DMS79 (cell line): ENCODE results near the gene PMVK.

Source experiments
- DNase-seq: peaks from one replicate; lab custom pipeline; 2025; lab: John Stamatoyannopoulos, UW

The PMVK gene

DNA sequence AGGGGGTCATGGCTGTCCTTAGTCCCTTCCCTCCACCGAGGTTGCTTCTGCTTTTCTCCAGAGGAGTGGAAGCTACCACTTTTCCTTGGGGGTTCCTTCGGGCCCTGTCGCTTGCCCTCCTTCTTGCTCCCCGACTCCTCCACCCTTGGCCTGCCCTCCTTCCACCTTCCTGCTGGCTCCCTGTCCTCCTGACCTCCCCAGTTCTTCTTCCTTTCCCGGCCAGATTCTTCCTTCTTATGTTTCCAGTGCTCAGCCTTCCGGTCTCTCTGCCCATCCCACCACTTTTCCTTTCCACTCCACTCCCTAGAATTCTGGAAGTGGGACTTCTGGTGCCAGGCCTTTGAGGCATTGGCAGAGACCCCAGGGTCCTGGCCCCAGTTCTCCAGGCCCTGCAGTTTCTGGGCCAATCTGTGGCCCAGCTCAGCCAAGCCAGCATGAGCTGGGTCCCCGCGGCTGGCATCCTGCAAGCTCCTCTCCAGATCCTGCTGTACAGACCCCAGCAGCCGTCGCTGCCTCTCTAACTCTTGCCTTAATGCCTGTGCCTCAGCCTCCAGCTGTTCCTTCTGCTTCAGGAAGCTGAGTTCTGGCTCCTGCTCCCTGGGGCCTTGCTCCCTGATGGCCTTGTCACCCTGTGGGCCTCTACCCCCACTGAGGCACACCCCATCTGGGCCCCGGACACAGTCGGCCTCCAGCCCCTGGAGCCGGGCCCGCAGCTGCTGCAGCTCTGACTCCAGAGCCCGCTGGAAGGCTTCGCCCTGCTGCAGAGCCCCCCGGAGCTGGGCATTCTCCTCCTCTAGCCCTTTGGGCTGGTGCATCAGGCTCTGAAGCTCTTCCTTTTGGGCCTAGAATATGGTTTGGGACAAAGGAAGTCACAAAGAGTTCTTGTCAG lies 9.7 kb upstream of the PMVK start:
- no peak for DNase-seq

DNA sequence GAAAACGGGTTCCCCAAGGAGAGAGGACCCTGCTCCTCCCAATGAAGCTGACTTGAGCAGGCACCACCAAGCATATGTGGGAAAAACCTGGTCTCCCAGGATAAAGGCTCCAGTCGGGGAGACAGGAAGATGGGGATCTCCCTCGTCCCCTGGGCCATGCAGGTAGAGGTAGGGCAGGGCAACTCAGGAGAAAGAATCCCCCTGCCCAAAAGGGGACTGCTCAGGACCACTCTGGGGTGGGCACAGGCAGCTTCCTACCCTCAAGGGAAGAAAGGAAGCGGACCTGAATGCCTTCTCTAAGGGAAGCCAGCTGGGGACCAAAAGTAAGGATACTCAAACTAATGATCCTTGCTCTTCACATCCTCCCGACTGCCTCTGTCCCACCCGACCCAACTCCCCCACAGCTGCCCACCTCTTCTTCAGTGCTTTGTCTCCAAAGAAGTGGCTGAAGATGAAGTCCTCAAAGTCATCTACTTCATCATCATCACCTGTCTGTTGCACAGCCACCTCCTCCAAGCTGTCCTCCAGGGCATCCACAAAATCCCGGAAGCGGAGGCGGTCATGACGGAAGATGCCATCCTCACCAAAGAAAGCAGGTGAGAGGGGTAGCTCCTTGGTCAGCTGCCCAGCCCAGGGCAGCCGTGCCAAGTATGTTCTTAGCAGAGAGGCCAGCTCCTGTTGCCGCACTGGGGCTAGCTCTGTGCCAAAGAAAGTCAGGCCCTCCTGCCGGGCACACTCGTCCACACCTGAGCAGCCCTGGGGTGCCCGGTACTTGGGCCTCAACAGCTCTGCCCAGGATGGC lies 8.8 kb upstream of the PMVK start:
- DNase-seq, result no peak

DNA sequence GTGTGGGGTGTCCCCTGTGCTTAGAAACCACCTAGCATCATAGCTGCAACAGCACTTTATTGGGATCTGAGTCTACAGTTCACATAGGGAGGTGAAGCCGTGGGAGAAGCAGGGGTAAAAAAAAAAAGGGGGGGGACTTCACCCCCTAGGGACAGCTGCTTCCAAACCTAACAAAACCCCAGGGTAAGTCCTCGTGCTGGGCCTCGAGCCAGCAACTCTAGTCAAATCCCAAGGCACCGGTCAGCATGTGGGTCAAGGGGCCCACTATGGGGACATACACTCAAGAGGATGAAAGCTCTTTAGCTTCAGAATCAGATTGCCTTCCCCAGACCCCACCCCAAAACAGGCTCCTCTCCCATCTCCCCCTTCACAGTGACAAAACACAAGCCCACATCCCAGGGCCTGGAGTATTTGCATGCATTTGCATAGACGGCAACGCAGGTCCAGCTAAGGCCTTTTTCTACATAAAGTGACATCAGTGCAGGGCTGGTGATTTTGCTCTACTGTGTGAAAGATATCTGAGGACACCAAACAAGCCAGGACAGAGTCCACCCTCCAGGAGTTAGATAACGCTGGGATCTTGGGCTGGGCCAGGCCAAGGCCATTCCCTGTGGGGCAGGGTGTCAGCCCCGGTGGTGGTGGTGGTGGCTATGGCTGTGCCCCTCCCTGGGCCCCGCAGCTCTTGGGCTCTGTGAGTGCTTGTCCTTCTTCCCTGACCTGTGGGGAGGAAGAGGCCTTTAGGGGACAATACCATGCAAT lies 8.1 kb upstream of the PMVK start:
- no peak for DNase-seq

DNA sequence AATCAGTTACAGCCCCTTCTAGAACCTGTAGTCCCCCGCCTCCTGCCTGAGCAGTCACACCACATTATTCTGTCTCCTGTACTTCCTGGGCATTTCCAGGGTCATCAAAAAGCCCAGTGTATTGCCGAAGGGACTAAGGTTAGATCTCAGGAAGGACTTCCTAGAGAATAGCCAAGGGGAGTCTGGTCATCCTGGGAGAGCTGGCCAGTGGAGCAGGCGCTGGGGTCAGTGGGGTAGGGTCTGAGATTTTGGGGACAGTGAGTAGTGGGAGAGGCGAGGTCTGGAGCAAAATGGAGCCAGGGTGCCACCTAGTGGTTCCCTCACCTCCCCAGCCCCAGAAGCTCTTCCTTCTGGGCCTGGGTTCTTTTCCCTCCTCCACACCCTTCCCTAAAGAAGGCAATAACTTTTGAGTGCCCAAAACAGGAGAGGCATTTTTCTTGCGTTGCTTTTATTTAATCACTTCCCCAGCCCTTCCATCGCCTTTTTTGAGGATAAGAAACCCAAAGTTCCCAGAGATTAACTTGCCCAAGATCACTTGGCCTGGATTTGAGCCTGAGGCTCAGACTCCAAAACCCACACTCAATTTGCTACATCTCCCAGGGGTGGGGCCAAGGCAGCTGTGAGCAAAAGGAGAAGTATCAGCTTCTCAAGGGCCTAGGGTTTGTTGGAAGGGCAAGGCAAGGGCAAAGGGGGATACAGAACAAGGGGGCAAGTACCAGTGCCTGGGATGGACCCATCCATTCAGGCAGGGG lies 7.3 kb upstream of the PMVK start:
- no peak for DNase-seq

DNA sequence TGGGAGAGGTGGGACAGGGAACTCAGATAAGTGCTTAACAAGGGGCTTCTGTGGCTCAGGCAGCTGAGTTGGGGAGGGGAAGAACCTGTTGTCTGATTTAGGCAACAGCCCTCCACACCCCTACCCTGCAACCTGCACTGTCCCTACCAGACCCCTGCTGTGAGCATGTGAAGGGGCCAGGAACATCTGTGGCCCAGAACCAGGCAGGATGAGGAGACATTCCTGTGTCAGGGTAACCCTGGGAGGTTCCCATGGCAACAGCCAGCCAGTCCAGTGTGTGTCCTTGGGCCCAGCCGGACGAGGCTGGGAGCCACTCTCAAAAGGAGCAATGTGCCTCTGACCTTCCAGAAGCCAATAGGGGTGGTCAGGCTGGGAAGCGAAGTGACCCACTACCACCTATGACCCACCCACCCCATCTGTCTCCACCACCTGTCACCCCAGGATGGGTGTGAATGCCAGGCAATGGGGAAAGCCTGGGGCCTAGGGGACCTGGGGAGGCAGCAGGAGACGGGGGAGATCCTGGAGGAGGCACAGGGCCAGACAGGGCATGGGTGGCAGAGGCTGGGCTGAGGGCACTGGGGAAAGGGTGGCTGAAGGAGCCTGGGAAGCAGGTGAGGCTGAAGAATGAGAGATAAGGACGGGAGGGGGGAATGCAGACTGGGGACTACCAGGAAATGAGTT lies 5.0 kb upstream of the PMVK start:
- no peak for DNase-seq

DNA sequence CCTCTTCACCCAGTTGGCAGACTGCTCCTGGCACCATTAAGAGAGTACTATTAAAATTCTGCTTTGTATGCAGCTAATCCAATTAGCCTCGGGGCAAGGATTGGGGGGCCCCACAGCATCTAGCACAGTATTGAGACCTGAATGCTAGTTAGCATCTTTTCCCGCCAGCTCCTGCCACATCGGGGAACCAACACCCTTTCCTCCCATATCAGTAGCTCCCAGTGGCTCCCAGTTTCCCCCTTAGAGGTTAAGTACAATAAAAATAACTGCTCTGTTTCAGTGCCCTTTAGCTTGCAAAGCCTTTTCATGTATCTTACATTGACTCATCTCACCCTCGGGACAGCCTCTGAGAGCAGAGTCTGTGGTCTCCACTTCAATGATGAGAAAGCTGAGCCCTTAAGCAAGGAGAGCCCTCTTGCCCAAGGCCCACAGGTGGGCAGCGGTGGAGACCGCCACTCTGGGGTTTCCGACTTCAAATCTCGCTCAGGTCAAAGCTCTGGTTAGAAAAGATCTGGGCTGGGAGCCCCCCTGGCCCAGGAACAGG lies 4.2 kb upstream of the PMVK start:
- DNase-seq, result no peak

DNA sequence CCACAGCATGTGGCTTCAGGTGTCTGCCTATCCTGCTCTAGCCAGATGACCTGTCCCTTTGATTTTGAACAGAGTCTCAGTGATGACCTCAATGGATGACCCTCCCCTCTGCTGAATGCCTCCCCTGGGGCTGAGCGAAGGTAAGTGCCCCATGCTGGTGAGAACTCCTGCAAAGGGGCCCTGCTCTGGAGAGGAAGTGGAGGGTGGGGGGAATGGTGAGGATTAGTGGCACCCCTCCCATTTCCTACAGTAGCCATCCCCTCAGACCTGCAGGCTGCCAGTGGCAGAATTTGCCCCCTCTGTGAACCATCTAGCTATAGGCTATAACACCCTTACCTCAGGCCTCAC lies 3.7 kb upstream of the PMVK start:
- no peak for DNase-seq

DNA sequence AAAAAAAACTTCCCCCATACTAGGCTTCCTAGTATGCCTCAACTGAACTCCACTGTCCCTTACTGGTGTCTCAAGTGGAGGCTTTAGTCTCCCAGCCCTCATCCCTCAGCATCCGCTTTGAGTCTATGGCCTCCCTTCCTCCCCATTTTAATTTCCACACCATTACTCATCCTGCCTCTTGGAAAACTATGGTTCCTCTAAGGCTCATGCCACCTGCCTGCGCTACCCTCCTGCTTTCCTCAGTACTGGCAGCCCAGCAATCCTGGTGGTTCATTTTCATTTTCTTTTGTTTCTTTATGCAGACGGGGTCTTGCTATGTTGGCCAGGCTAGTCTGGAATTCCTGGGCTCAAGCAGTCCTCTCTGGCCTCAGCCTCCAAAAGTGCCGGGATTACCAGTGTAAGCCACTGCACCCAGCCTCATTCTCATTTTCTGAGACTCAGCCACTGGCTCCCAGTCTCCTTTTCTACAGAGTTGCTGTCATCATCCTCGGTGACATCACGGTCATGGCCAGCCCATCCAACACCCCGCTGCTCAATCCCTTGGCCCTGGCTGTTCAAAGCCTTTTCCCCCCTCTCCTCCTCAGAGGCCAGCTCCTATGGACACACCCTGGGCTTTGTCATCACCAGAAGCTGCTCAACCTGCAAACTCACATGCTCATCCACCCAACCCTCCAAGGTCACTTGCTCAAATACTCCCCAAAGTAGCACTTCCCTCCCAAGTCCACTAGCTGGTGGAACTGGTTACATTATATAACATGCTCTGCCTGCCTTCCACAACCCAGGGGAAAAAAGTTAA lies 2.3 kb upstream of the PMVK start:
- no peak for DNase-seq

DNA sequence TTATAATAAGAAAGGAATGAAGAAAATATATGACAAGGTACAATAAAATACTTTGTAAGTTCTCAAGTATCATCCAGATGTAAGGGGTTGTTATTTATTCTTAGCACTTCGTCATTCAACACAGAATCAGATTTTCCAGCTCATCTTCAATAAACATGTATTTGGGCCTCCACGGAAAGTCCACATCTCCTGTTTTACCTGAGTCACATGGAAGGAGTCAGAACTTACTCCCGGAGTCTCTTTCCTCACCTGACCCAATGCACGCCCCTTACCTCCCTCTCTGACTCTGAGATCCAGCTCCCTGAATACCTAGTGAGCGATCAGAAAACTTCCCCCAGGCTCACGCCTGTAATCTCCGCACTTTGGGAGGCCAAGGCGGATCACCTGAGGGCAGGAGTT lies 1.5 kb upstream of the PMVK start:
- DNase-seq, result no peak

DNA sequence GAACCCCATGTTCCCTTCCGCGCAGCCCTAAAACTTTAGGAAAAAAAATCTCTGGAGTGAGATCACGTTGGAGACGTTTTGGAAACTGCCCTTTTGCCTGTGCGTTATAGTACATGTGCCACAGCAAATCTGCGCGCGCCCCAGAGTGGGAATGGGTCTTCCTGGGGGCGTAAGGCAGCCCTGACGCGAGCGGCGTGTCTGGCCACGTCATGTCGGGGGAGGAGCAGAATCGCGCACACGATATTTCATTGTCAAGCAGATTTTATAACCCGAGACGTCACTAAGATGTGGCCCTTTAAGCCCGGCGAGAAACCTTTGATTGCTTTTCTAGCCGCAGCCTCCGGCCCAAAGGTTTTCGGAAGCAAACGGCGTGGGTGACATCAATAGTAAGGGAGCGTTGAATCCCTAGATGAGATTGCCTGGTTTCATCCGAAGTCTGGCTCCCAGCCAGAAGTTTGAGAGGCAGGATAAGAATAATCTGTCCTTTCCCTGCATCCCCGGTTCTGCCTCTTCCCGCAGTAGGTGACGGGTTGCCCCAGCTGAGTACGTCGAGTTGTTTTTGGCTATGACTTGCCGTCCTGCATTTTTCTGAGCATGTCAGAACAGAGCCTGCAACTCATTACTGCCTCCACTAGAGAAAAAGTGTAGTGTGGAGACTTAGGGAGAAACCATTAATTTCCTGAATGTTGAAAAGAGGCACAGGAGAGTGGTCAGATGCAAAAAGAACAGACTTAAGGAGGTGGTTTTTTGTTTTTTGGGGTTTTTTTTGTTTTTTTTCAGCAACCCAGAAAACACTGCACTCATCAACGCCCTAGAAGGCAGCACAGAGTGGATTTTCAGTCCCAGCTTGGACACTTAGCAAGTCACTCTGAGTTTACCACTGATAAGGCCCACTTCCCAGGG lies 817 bp upstream of the PMVK start:
- DNase-seq, result peak; percentile 86

DNA sequence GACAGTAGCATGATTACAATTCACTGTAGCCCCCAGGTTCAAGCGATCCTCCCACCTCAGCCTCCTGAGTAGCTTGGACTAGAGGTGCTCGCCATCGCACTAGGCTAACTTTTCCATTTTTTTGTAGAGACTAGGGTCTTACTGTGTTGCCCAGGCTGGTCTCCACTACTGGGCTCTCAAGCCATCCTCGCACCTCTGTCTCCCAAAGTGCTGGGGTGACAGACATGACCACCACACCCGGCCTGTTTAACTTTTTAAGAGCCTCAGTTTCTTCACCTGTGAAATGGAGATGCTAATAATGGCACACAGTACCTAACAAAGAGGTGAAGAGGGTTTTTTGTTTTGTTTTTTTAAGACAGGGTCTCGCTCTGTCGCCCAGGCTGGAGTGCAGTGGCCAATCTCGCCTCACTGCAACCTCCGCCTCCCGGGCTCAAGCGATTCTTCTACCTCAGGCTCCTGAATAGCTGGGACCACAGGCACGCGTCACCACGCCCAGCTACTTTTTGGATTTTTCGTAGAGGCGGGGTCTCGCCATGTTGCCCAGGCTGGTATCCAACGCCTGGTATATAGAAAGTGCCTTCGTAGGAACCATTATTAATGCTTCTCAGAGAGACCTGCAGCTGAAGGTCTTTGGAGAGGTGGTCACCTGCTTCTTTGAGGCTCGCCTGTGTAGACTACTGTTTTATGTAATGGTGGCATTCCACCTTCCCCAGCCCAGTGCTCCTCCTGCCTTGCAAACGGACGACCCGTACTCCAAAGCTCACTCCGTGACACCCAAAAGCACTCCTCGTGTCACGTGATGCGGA lies 567 bp downstream of the PMVK start:
- no peak for DNase-seq

DNA sequence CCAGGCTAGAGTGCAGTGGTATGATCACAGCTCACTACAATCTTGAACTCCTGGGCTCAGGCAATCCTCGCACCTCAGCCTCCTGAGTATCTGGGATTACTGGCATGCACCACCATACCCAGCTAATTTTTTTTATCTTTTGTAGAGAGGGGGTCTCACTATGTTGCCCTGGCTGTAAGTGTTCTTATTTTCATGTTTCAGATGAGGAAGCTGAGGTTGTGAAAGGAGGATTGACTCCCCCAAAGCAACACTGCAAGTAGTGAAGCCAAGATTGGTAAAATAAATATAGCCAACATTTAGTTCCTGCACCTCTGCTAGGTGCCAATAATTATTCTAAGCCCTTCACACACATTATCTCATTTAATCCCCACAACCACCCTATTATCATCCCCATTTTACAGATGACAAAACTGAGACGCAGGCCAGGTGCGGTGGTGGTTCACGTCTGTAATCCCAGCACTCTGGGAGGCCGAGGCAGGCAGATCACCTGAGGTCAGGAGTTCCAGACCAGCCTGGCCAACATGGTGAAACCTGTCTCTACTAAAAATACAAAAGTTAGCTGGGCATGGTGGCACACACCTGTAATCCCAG lies 2.1 kb downstream of the PMVK start:
- DNase-seq, result no peak

DNA sequence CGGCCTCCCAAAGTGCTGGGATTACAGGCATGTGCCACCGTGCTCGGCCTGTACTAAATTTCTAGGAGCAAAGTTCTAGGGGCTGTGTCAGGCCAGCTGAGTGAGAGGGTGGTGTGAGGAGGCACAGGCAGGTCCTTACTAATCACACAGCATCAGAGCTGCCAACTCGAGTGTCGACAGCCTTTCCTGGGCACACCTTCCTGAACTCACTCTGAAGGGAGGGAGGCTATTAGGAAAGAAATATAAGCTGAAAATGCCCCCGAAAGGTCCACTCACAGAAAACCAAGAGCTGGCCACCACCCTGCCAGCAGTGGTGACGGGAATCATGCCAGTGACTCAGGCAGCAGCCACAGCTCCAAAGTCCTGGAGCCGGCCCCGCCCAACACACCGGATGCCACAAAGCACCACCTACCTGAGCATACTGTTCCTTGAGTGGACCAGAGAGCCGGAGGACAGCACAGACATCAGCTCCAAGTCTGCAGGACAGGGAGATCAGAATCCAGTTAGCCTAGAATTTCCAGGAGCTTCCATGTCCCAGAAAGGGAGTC lies 4.5 kb downstream of the PMVK start:
- DNase-seq, result no peak

DNA sequence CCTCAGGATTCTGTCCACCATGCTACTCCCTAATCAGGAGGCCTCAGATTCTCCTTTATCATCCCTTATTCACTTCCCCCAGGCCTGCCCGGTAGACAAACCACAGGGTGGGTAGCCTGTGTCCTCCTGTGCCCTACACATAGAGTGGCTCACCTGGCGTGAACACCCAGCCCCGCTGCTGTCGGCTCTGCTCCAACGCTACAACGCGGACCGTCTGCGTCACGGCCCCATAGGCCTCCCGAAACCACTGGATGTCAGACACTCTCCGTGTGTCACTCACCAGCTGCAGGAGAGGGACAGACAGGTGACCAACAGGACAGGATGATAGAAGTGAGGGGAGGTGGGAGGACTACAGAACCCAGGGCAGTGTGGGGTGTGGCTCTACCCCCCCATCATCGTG lies 10.3 kb downstream of the PMVK start:
- DNase-seq, result no peak

DNA sequence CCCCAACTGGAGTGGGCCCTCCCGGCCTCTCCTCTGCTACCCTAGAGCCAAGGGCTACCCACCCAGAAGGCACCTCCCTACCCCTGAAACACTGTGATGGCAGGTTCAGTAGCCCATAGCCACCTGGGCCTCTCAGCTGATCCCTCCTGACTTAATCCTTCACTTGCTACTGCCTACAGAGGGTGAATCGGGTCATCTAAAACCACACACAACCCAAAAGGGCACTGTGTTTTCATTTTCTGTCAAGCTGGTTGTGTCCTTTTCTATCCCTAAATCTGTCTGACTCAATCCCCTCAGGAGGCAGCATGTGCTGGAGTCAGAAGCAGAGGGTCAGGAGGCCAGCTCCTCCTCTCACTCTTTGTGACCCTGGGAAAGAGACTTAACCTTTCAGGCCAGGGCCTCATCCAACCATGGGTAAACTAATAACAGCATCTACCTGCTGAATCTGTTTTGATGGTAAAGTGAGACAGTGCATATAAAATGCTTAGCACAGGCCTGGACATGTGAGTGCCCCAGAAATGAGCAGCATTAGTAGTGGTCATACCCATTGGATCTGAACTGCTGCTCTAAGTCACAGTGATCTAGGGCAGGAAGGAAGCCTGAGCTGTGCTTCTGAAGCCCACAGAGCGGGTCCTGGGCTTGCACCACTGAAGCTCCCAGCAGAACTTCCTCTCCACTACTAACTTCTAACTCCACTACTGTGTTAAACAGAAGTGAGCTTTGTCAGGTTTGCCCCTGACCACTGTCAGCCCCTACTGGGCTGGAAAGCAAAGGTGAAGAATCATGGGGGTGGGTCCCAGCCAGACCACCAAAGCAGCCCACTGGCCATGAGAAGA lies 11.0 kb downstream of the PMVK start:
- no peak for DNase-seq

DNA sequence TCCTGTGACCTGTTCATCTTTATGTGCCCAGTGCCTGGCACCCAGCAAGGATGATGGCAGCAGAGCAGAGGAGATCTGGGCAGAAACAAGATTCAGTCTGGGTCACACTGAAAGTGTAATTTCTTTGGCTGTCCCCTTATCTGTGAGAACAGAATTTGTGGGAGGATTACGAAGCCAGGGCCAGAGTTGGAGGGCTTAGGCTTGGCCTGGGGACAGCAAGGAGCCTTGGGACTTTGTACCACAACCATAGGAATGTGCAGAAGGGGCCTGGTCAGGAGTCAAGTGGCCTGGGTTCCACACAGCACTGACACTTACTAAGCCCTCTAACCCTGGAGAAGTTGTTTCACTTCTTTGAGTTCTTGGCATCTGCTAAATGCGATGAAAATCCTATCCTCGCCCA lies 12.8 kb downstream of the PMVK start:
- DNase-seq, result no peak

DNA sequence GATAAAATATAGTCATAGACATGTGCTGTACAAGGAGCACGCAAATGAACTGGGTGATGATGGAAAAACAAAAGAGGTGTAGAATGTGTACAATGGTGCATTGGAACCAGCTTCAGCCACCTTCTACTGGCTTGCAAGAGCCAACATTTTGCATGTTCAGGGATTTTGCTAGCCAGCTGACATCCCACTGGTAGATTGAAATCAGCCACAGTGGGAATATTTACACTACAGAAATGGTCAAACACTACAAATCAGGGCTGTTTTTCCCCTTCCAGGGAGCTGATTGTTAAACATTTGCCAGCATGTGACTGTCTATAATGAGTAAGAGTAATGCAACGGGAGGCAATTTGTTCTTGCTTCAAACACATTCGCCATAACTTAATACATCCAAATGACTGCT lies 23.2 kb downstream of the PMVK start:
- DNase-seq, result no peak
